NCI-H1436 treated with DMSO at 0.1 percent for 48 hours (cell line): Measurements from ENCODE around the gene DPM3.

Experiments
- DNase-seq: peaks from one replicate; lab custom pipeline; 2025; lab: John Stamatoyannopoulos, UW

DPM3 gene

DNA sequence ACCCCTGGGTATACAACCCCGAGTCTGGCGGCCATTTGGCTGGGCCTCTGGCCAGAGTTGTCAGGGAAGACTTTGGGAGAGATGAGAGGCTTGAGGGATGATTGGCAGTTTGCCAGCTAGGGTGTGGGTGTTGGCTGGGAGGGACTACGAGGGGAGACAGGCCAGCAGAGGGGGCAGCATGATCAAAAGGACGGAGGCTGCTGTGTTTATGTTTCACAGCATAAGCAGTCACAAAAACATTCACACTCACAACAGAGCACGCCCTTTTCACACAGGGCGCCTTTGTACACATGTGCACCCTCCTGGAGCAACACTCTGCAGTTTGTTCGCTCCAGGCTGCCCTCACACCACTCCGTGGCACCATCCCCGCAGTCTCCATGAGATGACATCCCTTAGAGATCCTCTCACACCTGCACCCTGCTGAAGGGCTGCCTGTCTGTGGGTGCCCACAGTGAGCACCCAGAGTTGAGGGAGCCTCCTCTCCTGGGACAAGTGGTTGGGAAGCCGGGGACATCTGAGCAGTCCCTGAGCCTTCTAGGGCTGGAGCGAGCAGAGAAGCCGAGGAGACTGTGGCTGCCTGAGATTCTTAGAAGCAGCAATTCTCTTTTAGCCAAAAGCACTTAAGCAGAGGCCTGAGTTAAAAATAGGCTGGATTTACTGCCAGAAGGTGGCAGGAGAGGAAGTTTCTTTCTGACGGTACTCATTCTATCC lies 46.3 kb downstream of the DPM3 start:
- DNase-seq = no peak

DNA sequence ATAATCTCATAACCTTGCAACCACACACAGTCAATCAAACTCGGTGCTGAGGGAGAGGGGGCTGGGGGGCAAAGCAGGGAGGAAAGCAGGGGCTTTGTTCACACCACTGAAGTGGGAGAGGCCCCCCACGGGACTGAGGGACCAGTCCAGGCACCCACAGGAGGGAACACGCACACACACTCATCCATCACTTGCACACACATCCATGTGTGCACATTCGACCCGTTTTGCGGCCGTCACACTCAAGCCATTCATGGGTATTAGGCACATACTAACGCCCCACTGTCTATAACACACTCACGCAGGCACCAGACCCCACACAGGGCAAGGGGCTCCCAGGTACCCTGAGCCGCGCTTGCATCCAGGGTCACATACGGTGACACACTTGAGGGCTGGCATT lies 47.7 kb downstream of the DPM3 start:
- DNase-seq = no peak

DNA sequence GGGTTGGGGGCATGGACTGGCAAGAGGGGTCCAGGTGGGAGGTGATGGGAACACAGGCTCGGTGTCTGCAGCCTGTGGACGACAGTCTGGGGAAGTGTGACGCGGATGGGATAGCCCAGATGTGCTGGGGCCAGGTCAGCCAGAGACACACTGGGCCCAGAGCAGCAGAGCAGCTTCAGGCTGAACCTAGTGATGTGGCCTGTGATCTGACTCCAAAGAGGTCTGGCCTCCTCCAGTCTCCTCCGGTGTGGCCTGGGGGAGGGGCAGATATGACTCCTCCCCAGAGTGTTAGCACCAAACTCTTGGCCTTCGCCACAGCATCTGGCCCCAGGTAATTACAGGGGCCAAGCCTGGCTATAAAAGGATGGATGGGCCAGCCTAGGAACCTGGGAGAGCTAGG lies 48.2 kb downstream of the DPM3 start:
- DNase-seq = no peak

- DNase-seq = no peak
Measured at GRCh38 chr1:155091071-155092051, 49.0 kb downstream of the DPM3 start.
